ENCODE data around the gene SLC17A3.

The SLC17A3 gene

GRCh38 chr6:25874118-25874517, at the start of gene SLC17A3:
SLC17A3 (minus strand) TSS chr6:25874243; CDS start chr6:25868387, 5,856 bp downstream.
- DNase-seq: no peak

DNA sequence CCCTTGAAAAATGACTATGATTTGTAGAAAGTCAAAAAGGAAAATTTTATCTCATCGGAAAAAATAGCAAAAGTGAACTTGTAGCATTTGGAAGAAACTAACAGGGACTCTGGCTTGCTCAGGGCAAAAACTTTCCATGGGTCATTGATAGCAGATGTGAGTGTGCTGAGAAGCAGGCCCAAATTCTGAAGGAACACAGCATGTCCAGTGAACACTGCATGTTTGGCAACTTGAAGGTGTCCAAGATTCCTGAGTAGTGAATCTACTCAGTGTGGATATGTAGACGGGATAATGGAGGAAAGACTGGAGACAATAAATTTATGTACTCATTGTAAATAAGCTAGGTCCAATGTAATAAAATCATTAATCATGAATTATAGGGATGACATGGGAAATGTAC, 48.3 kb upstream of the SLC17A3 start:
- no peak for DNase-seq

DNA sequence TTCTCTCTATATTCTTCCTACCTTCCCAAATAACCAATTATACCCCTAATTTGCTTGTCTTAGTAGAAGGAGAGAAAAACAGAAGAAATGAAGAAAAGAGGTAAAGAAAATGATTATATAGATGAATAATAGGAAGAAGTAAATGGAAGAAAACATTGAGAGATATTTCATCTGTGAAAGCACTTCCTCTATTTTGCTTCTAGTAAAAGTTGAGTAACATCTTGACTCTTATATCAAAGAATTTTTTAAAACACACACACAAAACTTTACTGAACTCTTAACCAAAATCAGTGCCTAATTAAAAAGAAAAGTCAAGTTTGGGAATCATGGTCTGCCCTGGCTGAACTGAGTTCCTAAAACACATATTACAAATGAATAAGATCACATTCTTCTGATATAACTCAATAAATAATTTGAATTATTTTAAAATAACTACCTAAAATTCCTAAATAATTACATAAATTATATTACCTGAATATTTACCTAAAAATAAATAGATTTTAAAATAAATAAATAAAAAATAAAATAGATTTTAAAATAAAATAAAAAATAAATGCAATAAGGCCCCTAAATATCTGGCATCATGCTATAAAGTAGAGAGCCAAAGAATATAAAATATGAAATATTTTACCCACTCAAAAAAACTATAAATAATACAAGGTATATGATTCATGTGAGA, 47.6 kb upstream of the SLC17A3 start:
- DNase-seq: no peak

GRCh38 chr6:25919657-25920056, 45.6 kb upstream of the SLC17A3 start:
- no peak for DNase-seq

- DNase-seq: no peak
Measured at GRCh38 chr6:25918083-25918683, 44.1 kb upstream of the SLC17A3 start.

GRCh38 chr6:25916789-25917490, 42.9 kb upstream of the SLC17A3 start:
- DNase-seq: no peak

DNA sequence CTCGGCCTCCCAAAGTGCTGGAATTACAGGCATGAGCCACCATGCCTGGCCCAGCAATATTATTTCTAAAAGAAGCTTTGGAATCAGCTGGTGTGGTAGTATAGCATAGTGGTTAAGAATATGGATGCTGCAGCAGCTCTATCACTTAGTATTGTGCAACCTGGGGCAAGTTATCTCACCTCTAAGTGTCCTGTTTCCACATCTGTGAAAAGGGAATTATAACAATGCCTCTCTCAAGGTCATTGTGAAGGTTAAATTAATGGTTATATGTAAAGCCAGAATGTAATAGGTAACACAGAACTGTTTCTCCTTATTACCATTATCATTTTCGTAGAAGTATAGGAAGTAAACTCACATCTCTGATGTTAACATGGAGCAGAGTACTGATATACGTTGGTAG, 42.3 kb upstream of the SLC17A3 start:
- no peak for DNase-seq

- no peak for DNase-seq
Measured at GRCh38 chr6:25913741-25914140, 39.7 kb upstream of the SLC17A3 start.

DNA sequence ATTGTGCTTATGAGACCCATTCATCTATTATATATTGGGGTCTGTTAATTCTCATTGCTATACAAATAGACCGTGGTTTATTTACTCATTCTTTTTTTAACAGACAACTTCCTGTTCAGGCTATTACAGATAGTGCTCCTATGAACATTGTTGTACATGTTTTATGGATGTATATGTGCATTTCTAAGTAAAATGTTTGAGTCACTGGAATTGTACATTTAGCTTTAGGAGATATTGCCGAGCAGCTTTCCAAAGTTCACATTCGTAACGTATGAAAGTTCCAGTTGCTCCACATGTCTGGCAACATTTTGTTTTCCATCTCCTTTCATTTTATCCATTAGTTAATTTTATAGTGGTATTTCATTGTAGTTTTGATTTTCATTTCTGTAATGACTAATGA, 37.3 kb upstream of the SLC17A3 start:
- no peak for DNase-seq

- DNase-seq: no peak
Measured at GRCh38 chr6:25907475-25908014, 33.5 kb upstream of the SLC17A3 start.

- no peak for DNase-seq
Measured at GRCh38 chr6:25903467-25904099, 29.5 kb upstream of the SLC17A3 start.

GRCh38 chr6:25902071-25902470, 28.0 kb upstream of the SLC17A3 start:
- DNase-seq: no peak

- DNase-seq: no peak
Measured at GRCh38 chr6:25900843-25901242, 26.8 kb upstream of the SLC17A3 start.

- no peak for DNase-seq
Measured at GRCh38 chr6:25899580-25900408, 25.8 kb upstream of the SLC17A3 start.

DNA sequence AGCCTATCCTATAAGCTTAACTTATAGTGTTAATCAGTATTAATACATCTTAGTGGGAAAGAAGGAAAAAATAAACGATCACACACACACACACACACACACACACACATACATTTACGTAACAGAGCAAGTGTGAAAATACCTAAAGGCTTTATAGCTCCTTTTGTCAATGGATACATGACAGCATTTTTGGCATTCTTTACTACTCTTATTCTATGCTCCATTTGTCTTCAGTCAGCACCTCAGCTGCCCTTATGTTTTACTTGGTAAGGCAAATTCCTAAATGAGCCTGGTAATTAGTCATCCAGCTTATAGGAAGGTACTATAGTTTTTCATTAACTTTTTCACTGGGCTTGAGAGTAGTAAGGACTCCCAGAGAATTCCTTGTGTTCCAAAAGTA, 25.1 kb upstream of the SLC17A3 start:
- no peak for DNase-seq

DNA sequence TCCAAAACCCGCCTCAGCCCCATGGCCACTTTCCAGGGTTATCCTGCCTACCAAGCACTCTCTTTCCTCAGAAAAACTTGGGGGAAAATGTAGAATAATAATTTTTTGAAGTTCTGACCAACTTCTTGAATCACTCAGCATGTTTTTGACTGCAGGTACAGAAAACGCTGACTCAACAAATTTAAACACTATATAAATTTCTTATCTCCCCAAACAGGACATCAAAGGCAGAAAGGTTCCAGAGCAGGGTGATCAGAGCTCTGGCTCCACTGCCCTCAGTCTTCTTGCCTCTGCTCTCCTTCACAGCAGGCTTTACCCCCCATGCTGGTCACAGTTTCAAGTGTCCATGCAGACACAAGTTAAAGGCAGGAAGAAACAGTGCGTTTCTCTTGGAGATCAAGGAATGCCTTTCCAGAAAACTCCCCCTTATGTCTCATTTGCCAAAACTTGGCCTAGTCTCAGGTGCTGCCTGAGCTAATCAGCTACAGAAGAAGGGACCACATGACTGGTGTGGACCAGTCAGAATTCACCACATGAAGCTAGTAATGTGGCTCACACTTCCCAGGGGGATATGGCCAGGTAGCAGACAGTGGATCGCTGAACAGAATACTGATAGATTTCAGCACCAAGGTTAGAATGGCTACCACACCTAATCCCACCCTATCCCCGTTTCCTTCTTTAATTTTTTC, 24.4 kb upstream of the SLC17A3 start:
- DNase-seq: no peak

GRCh38 chr6:25896252-25896651, 22.2 kb upstream of the SLC17A3 start:
- DNase-seq: no peak

GRCh38 chr6:25895771-25896170, 21.7 kb upstream of the SLC17A3 start:
- DNase-seq: no peak

- no peak for DNase-seq
Measured at GRCh38 chr6:25893778-25894177, 19.7 kb upstream of the SLC17A3 start.

GRCh38 chr6:25892877-25893276, 18.8 kb upstream of the SLC17A3 start:
- no peak for DNase-seq

- DNase-seq: peak; percentile 24
Measured at GRCh38 chr6:25889877-25890853, 16.1 kb upstream of the SLC17A3 start.

Data from right hindlimb (tissue), 1 donor.